Cardiac muscle cell (in vitro differentiated cells and primary cell): ENCODE results near the gene TNS1. TPM values are rescaled to one million over a fixed set of nuclear protein-coding genes. Genes with fewer than 3 reads are reported as not detected.

Source experiments
- DNase-seq, 2 donors: peaks; one replicate each; pipeline versions ENCODE4 v3.0.0 to v3.0.0-alpha.2; 2010 to 2017; ENCODE audit warnings: low read depth in 1 of 2, low spot score in 1 of 2
- H3K27ac ChIP-seq: fragments of 200-600 bp; sonication (generic); 2 replicates; pipeline ENCODE4 v1.5.1; 2016
- H3K27me3 ChIP-seq: fragments of 200-600 bp; sonication (generic); 2 replicates; pipeline ENCODE4 v1.6.0; 2016; ENCODE audit warnings: control low read depth
- H3K36me3 ChIP-seq: fragments of 200-600 bp; sonication (generic); 2 replicates; pipeline ENCODE4 v1.5.1; 2016; ENCODE audit warnings: control low read depth
- H3K4me1 ChIP-seq: fragments of 200-600 bp; sonication (generic); 2 replicates; pipeline ENCODE4 v1.8.1; 2017; ENCODE audit warnings: low read depth, mild to moderate bottlenecking, mixed run types
- H3K4me3 ChIP-seq: fragments of 200-600 bp; sonication (generic); 2 replicates; pipeline ENCODE4 v1.5.1; 2016; ENCODE audit warnings: mild to moderate bottlenecking
- H3K9me3 ChIP-seq: fragments of 200-600 bp; sonication (generic); 2 replicates; pipeline ENCODE4 v1.5.1; 2017; ENCODE audit warnings: low read depth, mild to moderate bottlenecking, control low read depth
- polyA plus RNA-seq: library from polyadenylated mRNA; unstranded; fragments of >200 nt; fragmentation: Nextera tagmentation; extraction: Ambion mirVana; gene quantifications from 2 replicates; pipeline ENCODE4 v1.2.1, GENCODE V29; 2016
- total RNA-seq: library from RNA; depleted of rRNA; stranded (reverse); fragments of >200 nt; gene quantifications from 2 replicates; pipeline ENCODE4 v1.2.3, GENCODE V29; 2016
- TF ChIP-seq, protein P1 (sequence below): IDR thresholded peaks from 2 replicates; pipeline ENCODE4 v1.5.1; 2012; ENCODE audit warnings: low read depth, mild to moderate bottlenecking, low read length

The TNS1 gene
- total and polyA plus RNA-seq, 2 experiments from 2014 or later: 16.7 to 44.3 TPM

DNA sequence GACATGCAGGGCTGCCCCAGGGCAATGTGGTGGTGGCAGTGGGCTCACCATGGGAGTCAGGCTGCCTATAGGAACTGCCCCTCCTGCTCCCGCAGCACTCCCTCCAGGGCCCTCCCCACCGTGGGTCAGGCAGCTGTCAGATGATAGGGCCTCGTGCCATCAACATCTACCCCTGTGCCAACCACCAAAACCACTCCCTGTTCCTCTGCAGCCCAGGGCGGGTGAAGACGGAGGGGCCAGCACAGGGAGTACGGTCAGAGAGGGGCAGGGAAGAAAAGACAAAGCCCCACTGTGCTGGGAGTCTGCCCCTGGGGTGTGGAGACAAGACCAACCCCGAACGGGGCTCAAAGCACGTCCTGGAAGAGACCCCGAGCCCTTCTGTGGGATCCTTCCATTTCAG lies 97.4 kb downstream of the TNS1 start:
- Histone ChIP-seq H3K36me3 (no peaks in the 10 kb centered on the region), H3K4me3 (no peak overlapping the region), H3K27me3 (no peaks in the 10 kb centered on the region), H3K9me3 (no peaks in the 10 kb centered on the region), H3K27ac (no peak overlapping the region), H3K4me1 (peaks cover 31% of the 10 kb centered on the region)
- TF ChIP-seq, protein P1, sequence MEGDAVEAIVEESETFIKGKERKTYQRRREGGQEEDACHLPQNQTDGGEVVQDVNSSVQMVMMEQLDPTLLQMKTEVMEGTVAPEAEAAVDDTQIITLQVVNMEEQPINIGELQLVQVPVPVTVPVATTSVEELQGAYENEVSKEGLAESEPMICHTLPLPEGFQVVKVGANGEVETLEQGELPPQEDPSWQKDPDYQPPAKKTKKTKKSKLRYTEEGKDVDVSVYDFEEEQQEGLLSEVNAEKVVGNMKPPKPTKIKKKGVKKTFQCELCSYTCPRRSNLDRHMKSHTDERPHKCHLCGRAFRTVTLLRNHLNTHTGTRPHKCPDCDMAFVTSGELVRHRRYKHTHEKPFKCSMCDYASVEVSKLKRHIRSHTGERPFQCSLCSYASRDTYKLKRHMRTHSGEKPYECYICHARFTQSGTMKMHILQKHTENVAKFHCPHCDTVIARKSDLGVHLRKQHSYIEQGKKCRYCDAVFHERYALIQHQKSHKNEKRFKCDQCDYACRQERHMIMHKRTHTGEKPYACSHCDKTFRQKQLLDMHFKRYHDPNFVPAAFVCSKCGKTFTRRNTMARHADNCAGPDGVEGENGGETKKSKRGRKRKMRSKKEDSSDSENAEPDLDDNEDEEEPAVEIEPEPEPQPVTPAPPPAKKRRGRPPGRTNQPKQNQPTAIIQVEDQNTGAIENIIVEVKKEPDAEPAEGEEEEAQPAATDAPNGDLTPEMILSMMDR: no peak
- no peak for DNase-seq

DNA sequence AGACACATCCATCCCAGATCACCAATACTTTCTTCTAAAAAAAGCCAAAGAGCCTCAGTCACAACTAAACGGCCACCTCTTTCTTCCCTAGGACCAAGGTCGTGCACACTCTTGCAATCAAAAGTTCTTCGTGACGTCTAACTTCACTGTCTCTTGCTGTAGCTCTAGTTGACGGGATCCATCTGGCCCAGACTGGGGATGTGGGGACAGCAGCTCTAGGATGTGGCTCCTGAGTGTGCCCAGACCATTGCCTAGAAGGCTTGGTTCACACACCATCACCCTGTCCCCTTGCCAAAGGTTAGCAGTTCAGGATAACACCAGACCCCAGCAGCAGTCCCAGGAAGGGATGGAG lies 98.2 kb downstream of the TNS1 start:
- H3K27ac ChIP-seq: no peak overlapping the region
- H3K36me3 ChIP-seq: no peaks in the 10 kb centered on the region
- TF ChIP-seq, protein P1: no peak
- H3K4me1 ChIP-seq: peaks cover 22% of the 10 kb centered on the region
- no peaks in the 10 kb centered on the region for H3K9me3 ChIP-seq
- no peak for DNase-seq
- no peak overlapping the region for H3K4me3 ChIP-seq
- H3K27me3 ChIP-seq: no peaks in the 10 kb centered on the region

DNA sequence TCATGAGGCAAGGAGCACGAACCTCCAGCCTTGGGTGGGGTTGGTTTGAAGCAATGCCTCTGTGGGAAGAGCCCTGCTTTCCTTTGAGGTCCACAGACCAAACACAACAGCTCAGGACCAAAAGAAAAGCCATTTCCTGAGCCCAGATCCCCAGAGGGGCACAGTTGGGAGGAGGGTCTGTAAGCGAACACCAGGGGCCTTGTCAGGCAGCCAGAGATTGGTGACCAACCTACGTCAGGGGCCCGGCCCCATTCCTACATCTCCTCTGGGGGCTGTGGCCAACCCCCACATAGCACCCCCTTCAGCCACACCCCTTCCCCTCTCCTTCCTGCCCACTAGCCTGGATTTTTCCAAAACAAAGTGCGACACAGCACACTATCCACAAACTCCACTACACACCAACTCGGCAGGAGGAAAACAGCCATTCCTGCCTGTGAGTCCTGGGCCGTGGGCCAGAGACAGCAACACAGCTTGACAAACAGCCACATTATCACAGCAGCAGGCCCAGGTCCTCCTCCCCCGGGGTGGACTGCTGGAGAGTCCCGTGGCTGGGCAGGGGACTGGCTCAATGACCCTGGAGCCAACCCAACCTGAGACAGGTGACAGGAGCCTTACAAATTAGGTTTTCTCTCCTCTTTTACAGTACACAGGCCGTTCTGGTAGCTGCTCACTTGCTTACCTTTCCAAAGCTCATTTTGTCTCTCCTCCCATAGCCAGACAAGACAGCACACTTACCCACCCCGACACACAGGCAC lies 98.8 kb downstream of the TNS1 start:
- no peaks in the 10 kb centered on the region for H3K27me3 ChIP-seq
- peak in 1 of 2 donors; percentile 89 for DNase-seq
- no peaks in the 10 kb centered on the region for H3K9me3 ChIP-seq
- TF ChIP-seq, protein P1: no peak
- no peak overlapping the region for H3K4me3 ChIP-seq
- peaks cover 17% of the 10 kb centered on the region for H3K4me1 ChIP-seq
- no peak overlapping the region for H3K27ac ChIP-seq
- no peaks in the 10 kb centered on the region for H3K36me3 ChIP-seq

DNA sequence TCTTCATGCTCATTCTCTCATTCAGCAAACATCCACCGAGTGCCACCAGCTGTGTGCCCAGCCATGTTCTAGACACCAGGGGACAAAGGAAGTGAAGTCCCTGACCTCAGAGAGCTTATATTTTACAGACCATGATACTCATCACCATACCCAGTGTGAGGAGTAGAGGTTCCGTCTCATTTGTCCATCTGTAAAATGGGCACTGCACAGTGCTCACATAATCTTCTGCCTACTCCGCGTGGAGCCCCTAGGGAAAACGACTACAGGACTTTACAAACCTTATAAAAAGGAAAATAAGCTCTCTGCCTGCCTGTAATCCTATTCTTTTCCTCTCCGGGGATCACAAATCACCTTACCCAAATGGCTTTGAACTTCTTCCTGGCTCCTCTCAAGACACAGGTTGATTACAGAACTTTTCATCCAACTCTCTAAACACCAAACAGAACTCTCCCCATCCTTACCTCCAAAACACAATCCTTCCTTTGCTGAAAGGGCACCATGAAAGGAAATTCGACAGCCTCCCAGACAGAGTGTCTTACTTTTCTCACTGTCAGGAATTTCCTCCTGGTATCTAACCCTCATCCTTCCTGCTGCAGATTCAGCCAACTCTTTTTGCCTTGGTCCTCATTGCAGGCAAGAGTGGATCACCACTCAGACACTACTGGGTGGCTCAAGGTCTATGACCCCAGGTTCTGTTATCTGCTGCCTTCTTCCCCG lies 99.5 kb downstream of the TNS1 start:
- H3K36me3 ChIP-seq: no peaks in the 10 kb centered on the region
- H3K9me3 ChIP-seq: no peaks in the 10 kb centered on the region
- H3K4me3 ChIP-seq: no peak overlapping the region
- TF ChIP-seq, protein P1: no peak
- no peak for DNase-seq
- no peaks in the 10 kb centered on the region for H3K27me3 ChIP-seq
- H3K4me1 ChIP-seq: peaks cover 16% of the 10 kb centered on the region
- no peak overlapping the region for H3K27ac ChIP-seq

DNA sequence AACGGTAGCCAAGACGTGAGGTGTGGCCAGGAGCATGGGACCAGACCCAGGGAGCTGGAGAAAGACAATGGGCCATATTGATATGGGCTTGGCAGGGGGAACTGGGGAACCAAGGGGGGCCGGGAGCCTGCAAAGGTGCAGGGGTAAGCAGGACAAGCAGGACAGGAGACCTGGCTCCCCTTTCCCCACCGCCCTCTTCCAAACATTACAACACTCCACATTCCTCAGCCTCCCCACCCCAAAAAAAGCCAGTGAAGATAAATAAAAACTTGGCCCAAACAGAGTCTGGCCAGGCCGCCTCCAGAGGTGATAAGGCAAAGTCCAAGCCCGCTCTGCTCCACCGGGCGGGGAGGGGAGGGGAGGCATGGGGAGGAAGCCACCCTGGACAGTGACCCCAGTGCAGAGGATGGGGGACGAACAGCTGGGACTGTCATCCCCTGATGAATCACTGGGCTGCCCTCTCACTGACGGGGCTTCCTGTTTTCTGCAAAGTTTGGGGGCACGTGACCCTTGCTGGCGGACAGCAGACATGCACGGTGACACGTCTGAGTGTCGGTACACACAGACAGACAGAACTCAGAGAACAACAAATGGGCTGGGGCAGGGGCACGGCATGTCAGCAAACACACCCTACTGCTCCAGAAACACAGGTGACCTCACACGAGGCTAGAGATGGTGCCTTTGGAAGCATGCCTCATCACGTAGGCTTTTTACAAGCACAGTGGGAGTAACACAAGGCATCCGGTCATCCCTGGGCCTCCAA lies 100.2 kb downstream of the TNS1 start:
- H3K4me1 ChIP-seq: peaks cover 16% of the 10 kb centered on the region
- no peaks in the 10 kb centered on the region for H3K9me3 ChIP-seq
- H3K27ac ChIP-seq: no peak overlapping the region
- TF ChIP-seq, protein P1: no peak
- peak in 1 of 2 donors; percentile 81 for DNase-seq
- H3K27me3 ChIP-seq: no peaks in the 10 kb centered on the region
- no peaks in the 10 kb centered on the region for H3K36me3 ChIP-seq
- H3K4me3 ChIP-seq: no peak overlapping the region
